Activated CD4-positive, alpha-beta T cell treated with anti-CD3 and anti-CD28 coated beads, Interleukin-2, amount 10 ng/mL, durations not matched to agents 24 days and 14 days (primary cell): ENCODE data around the gene MEI1. TPM values are rescaled to one million over a fixed set of nuclear protein-coding genes. Genes with fewer than 3 reads are reported as not detected.
A peak's percentile ranks its signal among the peaks of the same experiment; 100 is the strongest.

Source experiments
- DNase-seq: peaks from one replicate; pipeline ENCODE4 v3.0.0; 2022
- H3K27ac Mint-ChIP-seq: one replicate; pipeline ENCODE4 v1.8.0; 2022; ENCODE audit warnings: mild to moderate bottlenecking, mixed read lengths
- H3K27me3 Mint-ChIP-seq: one replicate; pipeline ENCODE4 v1.8.0; 2022; ENCODE audit warnings: mixed read lengths
- H3K36me3 Mint-ChIP-seq: one replicate; pipeline ENCODE4 v1.8.0; 2022; ENCODE audit warnings: low read depth, mild to moderate bottlenecking, mixed read lengths
- H3K4me1 Mint-ChIP-seq: one replicate; pipeline ENCODE4 v1.8.0; 2021; ENCODE audit warnings: mixed read lengths
- H3K4me3 Mint-ChIP-seq: one replicate; pipeline ENCODE4 v1.8.0; 2022; ENCODE audit warnings: mild to moderate bottlenecking, moderate library complexity, mixed read lengths
- H3K9me3 Mint-ChIP-seq: one replicate; pipeline ENCODE4 v1.8.0; 2021; ENCODE audit warnings: mixed read lengths
- intact Hi-C: fragments of 100-400 bp; cut with micrococcal nuclease; formaldehyde crosslinking; loops from one replicate; pipeline ENCODE4 v1.15.1; 2023
- total RNA-seq: library from RNA; stranded (reverse); gene quantifications from 2 replicates; pipeline ENCODE4 v1.2.3, GENCODE V29; 2022

MEI1 gene
- total RNA-seq, 1 donor from 2014 or later = 14.2 TPM

- DNase-seq = peak; percentile 78
- intact Hi-C loops = loop anchor here (1.0 to 5.0 kb wide), 4 partner anchors 18 to 111 kb away; partner anchors contain the start of gene SNU13
- Mint-ChIP-seq H3K27me3 (no peaks in the 10 kb centered on the region), H3K4me1 (peaks cover 37% of the 10 kb centered on the region), H3K9me3 (no peaks in the 10 kb centered on the region), H3K27ac (peak overlapping the region; percentile 97), H3K4me3 (peak overlapping the region; percentile 94), H3K36me3 (peaks cover 29% of the 10 kb centered on the region)
These were observed 100.4 kb downstream of the MEI1 start for GRCh38 chr22:41799486-41800347.

GRCh38 chr22:41800348-41801146 is 101.2 kb downstream of the MEI1 start, which contains the start of gene CCDC134:
Gene CCDC134 (plus strand): TSS chr22:41800679. CDS start chr22:41808891, 8,212 bp downstream.
- Mint-ChIP-seq H3K4me1 (peaks cover 39% of the 10 kb centered on the region), H3K4me3 (peak within 1 kb of the TSS; percentile 94), H3K9me3 (no peaks in the 10 kb centered on the region), H3K27me3 (no peaks in the 10 kb centered on the region), H3K27ac (peak within 1 kb of the TSS; percentile 97), H3K36me3 (peaks cover 21% of the 10 kb centered on the region)
- intact Hi-C loops = loop anchor here (1.0 to 5.0 kb wide), 4 partner anchors 19 to 112 kb away; partner anchors contain the start of gene SNU13
- peak; percentile 98 for DNase-seq

GRCh38 chr22:41801147-41801819 is 102.0 kb downstream of the MEI1 start:
- Mint-ChIP-seq H3K36me3 (peaks cover 20% of the 10 kb centered on the region), H3K9me3 (no peaks in the 10 kb centered on the region), H3K4me1 (peaks cover 39% of the 10 kb centered on the region), H3K27ac (peak overlapping the region; percentile 97), H3K4me3 (peak overlapping the region; percentile 94), H3K27me3 (no peaks in the 10 kb centered on the region)
- peak; percentile 68 for DNase-seq
- intact Hi-C loops = loop anchor here (2.0 to 5.0 kb wide), 3 partner anchors 54 to 112 kb away; partner anchors contain the start of gene SNU13

- DNase-seq = no peak
- peak overlapping the region; percentile 94 for H3K4me3 Mint-ChIP-seq
- H3K9me3 Mint-ChIP-seq = no peaks in the 10 kb centered on the region
- H3K4me1 Mint-ChIP-seq = peaks cover 39% of the 10 kb centered on the region
- no peaks in the 10 kb centered on the region for H3K27me3 Mint-ChIP-seq
- intact Hi-C loops = loop anchor here (2.0 to 5.0 kb wide), 3 partner anchors 55 to 113 kb away; partner anchors contain the start of gene SNU13
- H3K36me3 Mint-ChIP-seq = peaks cover 20% of the 10 kb centered on the region
- H3K27ac Mint-ChIP-seq = peak overlapping the region; percentile 97
These were observed 102.6 kb downstream of the MEI1 start for GRCh38 chr22:41801886-41802285.

GRCh38 chr22:41805639-41806038 is 106.3 kb downstream of the MEI1 start:
- Mint-ChIP-seq H3K27ac (no peak overlapping the region), H3K27me3 (no peaks in the 10 kb centered on the region)

GRCh38 chr22:41808400-41808799 is 109.1 kb downstream of the MEI1 start:
- Mint-ChIP-seq H3K4me3 (no peak overlapping the region), H3K27me3 (no peaks in the 10 kb centered on the region), H3K9me3 (no peaks in the 10 kb centered on the region), H3K36me3 (peaks cover 29% of the 10 kb centered on the region), H3K4me1 (peaks cover 14% of the 10 kb centered on the region), H3K27ac (no peak overlapping the region)
- DNase-seq = no peak
- intact Hi-C loops = no loop called here

More at GRCh38 chr22:41805639-41806038, 106.3 kb downstream of the MEI1 start:
- H3K4me1 Mint-ChIP-seq = peaks cover 30% of the 10 kb centered on the region
- intact Hi-C loops = no loop called here
- H3K9me3 Mint-ChIP-seq = no peaks in the 10 kb centered on the region
- peaks cover 25% of the 10 kb centered on the region for H3K36me3 Mint-ChIP-seq
- DNase-seq = no peak
- no peak overlapping the region for H3K4me3 Mint-ChIP-seq

- no peaks in the 10 kb centered on the region for H3K9me3 Mint-ChIP-seq
- peaks cover 3% of the 10 kb centered on the region for H3K4me1 Mint-ChIP-seq
- no peak overlapping the region for H3K27ac Mint-ChIP-seq
- intact Hi-C loops = no loop called here
- H3K27me3 Mint-ChIP-seq = no peaks in the 10 kb centered on the region
- no peak overlapping the region for H3K4me3 Mint-ChIP-seq
- DNase-seq = no peak
- peaks cover 32% of the 10 kb centered on the region for H3K36me3 Mint-ChIP-seq
These were observed 110.7 kb downstream of the MEI1 start for GRCh38 chr22:41810022-41810421.

GRCh38 chr22:41812805-41813545 is 113.7 kb downstream of the MEI1 start:
- Mint-ChIP-seq H3K27ac (no peak overlapping the region), H3K27me3 (no peaks in the 10 kb centered on the region), H3K36me3 (peaks cover 41% of the 10 kb centered on the region), H3K9me3 (no peaks in the 10 kb centered on the region), H3K4me1 (peaks cover 6% of the 10 kb centered on the region), H3K4me3 (no peak overlapping the region)
- DNase-seq = no peak
- intact Hi-C loops = no loop called here

- Mint-ChIP-seq H3K36me3 (peaks cover 42% of the 10 kb centered on the region), H3K27ac (no peak overlapping the region), H3K27me3 (no peaks in the 10 kb centered on the region), H3K9me3 (no peaks in the 10 kb centered on the region), H3K4me1 (peaks cover 4% of the 10 kb centered on the region), H3K4me3 (no peak overlapping the region)
- DNase-seq = no peak
- intact Hi-C loops = no loop called here
These were observed 114.6 kb downstream of the MEI1 start for GRCh38 chr22:41813726-41814410.

GRCh38 chr22:41815716-41816115 is 116.4 kb downstream of the MEI1 start:
- intact Hi-C loops = no loop called here
- Mint-ChIP-seq H3K27ac (no peak overlapping the region), H3K27me3 (no peaks in the 10 kb centered on the region), H3K9me3 (no peaks in the 10 kb centered on the region), H3K4me3 (no peak overlapping the region), H3K36me3 (peaks cover 35% of the 10 kb centered on the region), H3K4me1 (peaks cover 4% of the 10 kb centered on the region)
- no peak for DNase-seq

- no peak for DNase-seq
- Mint-ChIP-seq H3K9me3 (no peaks in the 10 kb centered on the region), H3K4me1 (peaks cover 4% of the 10 kb centered on the region), H3K36me3 (peaks cover 33% of the 10 kb centered on the region), H3K27me3 (no peaks in the 10 kb centered on the region), H3K4me3 (no peak overlapping the region), H3K27ac (no peak overlapping the region)
- intact Hi-C loops = no loop called here
These were observed 116.9 kb downstream of the MEI1 start for GRCh38 chr22:41816241-41816640.

GRCh38 chr22:41816871-41817270 is 117.6 kb downstream of the MEI1 start:
- Mint-ChIP-seq H3K27ac (no peak overlapping the region), H3K36me3 (peaks cover 28% of the 10 kb centered on the region), H3K4me1 (peaks cover 9% of the 10 kb centered on the region), H3K27me3 (no peaks in the 10 kb centered on the region), H3K9me3 (no peaks in the 10 kb centered on the region), H3K4me3 (no peak overlapping the region)
- DNase-seq = no peak
- intact Hi-C loops = no loop called here
